H1 (cell line): Measurements from ENCODE around the gene OTOGL.

Source experiments
- TEAD4 ChIP-seq: IDR thresholded peaks from 2 replicates; pipeline ENCODE4 v1.6.1; 2012; ENCODE audit warnings: low read depth, low read length, inconsistent platforms, mixed read lengths
- TF ChIP-seq, protein P1 (sequence below), 3 experiments: IDR thresholded peaks; 1 replicate in 2 of 3; 2 replicates in 1 of 3; pipeline versions ENCODE4 v1.5.1 to v1.6.1; 2011; ENCODE audit warnings: low read length in 3 of 3, mild to moderate bottlenecking in 3 of 3, inconsistent platforms in 2 of 3, low read depth in 1 of 3, moderate library complexity in 1 of 3; ENCODE audit not compliant: insufficient read depth in 1 of 3; ENCODE audit errors: control extremely low read depth in 1 of 3

- no peak for TF ChIP-seq TEAD4
- TF ChIP-seq, protein P1, sequence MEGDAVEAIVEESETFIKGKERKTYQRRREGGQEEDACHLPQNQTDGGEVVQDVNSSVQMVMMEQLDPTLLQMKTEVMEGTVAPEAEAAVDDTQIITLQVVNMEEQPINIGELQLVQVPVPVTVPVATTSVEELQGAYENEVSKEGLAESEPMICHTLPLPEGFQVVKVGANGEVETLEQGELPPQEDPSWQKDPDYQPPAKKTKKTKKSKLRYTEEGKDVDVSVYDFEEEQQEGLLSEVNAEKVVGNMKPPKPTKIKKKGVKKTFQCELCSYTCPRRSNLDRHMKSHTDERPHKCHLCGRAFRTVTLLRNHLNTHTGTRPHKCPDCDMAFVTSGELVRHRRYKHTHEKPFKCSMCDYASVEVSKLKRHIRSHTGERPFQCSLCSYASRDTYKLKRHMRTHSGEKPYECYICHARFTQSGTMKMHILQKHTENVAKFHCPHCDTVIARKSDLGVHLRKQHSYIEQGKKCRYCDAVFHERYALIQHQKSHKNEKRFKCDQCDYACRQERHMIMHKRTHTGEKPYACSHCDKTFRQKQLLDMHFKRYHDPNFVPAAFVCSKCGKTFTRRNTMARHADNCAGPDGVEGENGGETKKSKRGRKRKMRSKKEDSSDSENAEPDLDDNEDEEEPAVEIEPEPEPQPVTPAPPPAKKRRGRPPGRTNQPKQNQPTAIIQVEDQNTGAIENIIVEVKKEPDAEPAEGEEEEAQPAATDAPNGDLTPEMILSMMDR (IDR thresholded peaks at IDR 0.05; ENCODE audit: control extremely low read depth in 1 of 3, insufficient read depth in 1 of 3, low read depth in 1 of 3, low read length in 3 of 3): no peak
Observed at GRCh38 chr12:80211671-80212070, 112.3 kb downstream of the OTOGL start.
